Breast epithelium (tissue), 3 donors: ENCODE data around the gene ANKMY2.

ENCODE experiments used
- CTCF ChIP-seq, 3 donors: fragments of 450-650 bp; IDR thresholded peaks; one replicate each; pipeline ENCODE4 v1.5.1; 2016 to 2017; ENCODE audit warnings: antibody characterized with exemption in 3 of 3, mild to moderate bottlenecking in 3 of 3, moderate library complexity in 3 of 3
- POLR2A ChIP-seq: fragments of 450-650 bp; IDR thresholded peaks from one replicate; pipeline ENCODE4 v1.6.1; 2016; ENCODE audit warnings: antibody characterized with exemption, mild to moderate bottlenecking, moderate library complexity
- POLR2AphosphoS5 ChIP-seq, 3 donors: sonication (generic); formaldehyde crosslinking; IDR thresholded peaks; one replicate each; pipeline ENCODE4 v1.6.1; 2017; ENCODE audit warnings: antibody characterized with exemption in 3 of 3

GRCh38 chr7:16558761-16559302 lies 86.7 kb downstream of the ANKMY2 start:
- TF ChIP-seq CTCF (IDR thresholded peaks at IDR 0.05) (no peak), POLR2A (no peak), POLR2AphosphoS5 (IDR thresholded peaks at IDR 0.05) (no peak)
